IPS-18c (cell line): Measurements from ENCODE around the gene PTCD2.
"Not testable (repeated sequence)": the region's sequence is repeated elsewhere in the genome, so short reads cannot be mapped to it uniquely, and the experiment has no call there.

ENCODE experiments used
- H3K4me3 ChIP-seq: 2 replicates; pipeline ENCODE4 v1.7.0; 2013; ENCODE audit warnings: low read depth, mild to moderate bottlenecking, low read length, moderate library complexity; ENCODE audit not compliant: insufficient read depth
- H3K9me3 ChIP-seq: one replicate; pipeline ENCODE4 v1.6.1; 2013; ENCODE audit warnings: mild to moderate bottlenecking, low read length, moderate library complexity; ENCODE audit not compliant: control insufficient read depth, insufficient read depth

PTCD2 gene

GRCh38 chr5:72319435-72319975, 668 bp upstream of the PTCD2 start:
- H3K9me3 ChIP-seq = not testable (repeated sequence)
- H3K4me3 ChIP-seq = peak overlapping the region; percentile 97

GRCh38 chr5:72324189-72324825, 4.1 kb downstream of the PTCD2 start:
- H3K9me3 ChIP-seq = no peaks in the 10 kb centered on the region
- no peak overlapping the region for H3K4me3 ChIP-seq

DNA sequence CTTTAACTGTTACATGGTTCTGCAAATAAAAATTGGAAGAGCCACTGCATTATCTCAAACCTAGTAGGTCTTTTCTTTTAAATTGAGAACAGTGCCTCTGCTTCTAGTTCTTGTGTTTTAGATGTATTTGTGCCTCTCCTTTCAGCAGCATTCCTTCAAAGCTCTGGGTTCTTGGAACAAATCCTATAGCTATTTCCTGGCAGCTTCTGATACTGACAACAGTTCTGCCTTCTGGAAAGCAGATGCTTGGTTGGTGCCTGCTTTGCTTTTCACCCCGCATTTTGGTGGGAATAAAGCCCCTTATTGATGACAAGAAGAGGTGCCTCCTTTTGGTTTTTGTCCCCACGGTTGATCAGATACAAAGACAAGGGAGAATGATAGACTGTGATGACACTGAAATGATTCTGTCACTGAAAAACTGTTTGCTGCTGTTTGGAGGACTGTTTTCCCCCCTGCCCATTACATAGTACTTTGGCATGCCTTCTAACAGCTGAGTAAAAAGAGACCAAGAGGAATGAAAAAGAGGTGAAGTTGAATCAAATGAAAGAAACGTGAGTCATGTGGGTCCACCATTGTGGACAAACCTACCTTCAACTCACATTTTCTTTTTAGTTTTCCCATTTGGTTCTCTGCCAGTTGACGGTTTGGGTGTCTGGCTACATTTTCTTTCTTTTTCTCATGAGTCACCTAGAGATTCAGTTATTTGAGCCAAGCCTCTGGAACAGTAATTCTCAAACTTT, 5.6 kb downstream of the PTCD2 start:
- Histone ChIP-seq H3K4me3 (no peak overlapping the region), H3K9me3 (no peaks in the 10 kb centered on the region)

- Histone ChIP-seq H3K4me3 (no peak overlapping the region), H3K9me3 (no peaks in the 10 kb centered on the region)
These were observed 6.1 kb downstream of the PTCD2 start for GRCh38 chr5:72326306-72326649.

DNA sequence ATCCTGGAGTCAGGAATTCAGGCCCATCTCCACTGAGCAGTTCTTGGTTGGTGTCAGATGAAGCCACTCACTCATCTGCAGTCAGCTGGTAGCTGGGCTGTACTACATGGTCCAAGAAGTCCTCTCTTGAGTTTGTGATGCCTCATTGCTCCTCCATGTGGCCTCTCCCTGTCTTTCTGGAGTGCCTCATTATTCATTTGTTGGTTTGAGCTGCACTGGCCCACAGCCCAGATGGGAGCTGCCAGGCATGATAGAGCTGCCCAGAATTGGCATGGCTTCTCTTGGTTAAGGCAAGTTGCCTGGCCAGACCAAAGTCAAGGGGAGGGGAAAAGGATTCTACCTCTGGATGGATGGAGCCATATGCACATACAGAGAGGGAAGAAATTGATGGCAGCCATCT, 8.0 kb downstream of the PTCD2 start:
- H3K9me3 ChIP-seq = no peaks in the 10 kb centered on the region
- no peak overlapping the region for H3K4me3 ChIP-seq

- no peaks in the 10 kb centered on the region for H3K9me3 ChIP-seq
- no peak overlapping the region for H3K4me3 ChIP-seq
These were observed 10.5 kb downstream of the PTCD2 start for GRCh38 chr5:72330712-72331111.

GRCh38 chr5:72337159-72337558, 17.0 kb downstream of the PTCD2 start:
- Histone ChIP-seq H3K4me3 (no peak overlapping the region), H3K9me3 (no peaks in the 10 kb centered on the region)

DNA sequence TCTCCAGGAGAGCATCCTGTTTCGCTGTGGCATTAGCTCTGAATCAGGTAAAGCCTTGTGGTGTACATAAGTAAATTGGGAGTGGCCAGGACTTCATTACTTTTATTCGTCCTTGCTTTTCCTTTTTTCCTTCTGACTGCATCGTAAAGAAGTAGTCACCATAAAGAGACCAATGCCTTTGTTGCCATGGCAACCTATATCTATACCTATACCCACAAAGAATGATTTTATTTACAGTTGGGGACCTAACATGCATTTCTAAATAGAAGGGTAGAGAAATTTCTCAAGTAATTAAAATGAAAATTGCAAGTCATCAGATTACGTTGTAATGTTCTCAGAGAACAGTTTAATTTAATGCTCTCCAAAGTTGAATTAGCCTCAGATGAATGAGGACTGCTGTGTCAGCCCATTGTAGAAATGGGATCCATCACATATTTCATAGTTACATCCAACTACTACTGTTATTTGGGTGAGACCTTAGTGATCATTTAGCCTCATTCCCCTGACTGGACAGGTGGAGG, 18.6 kb downstream of the PTCD2 start:
- H3K4me3 ChIP-seq = no peak overlapping the region
- H3K9me3 ChIP-seq = no peaks in the 10 kb centered on the region

- Histone ChIP-seq H3K9me3 (no peaks in the 10 kb centered on the region), H3K4me3 (no peak overlapping the region)
These were observed 26.2 kb downstream of the PTCD2 start for GRCh38 chr5:72346398-72346797.

GRCh38 chr5:72347801-72348308, 27.7 kb downstream of the PTCD2 start:
- no peak overlapping the region for H3K4me3 ChIP-seq

GRCh38 chr5:72351376-72351775, 31.2 kb downstream of the PTCD2 start:
- Histone ChIP-seq H3K9me3 (no peaks in the 10 kb centered on the region), H3K4me3 (no peak overlapping the region)

More at GRCh38 chr5:72347801-72348308, 27.7 kb downstream of the PTCD2 start:
- H3K9me3 ChIP-seq = no peaks in the 10 kb centered on the region

GRCh38 chr5:72352616-72353015, 32.4 kb downstream of the PTCD2 start:
- Histone ChIP-seq H3K4me3 (no peak overlapping the region), H3K9me3 (no peaks in the 10 kb centered on the region)

DNA sequence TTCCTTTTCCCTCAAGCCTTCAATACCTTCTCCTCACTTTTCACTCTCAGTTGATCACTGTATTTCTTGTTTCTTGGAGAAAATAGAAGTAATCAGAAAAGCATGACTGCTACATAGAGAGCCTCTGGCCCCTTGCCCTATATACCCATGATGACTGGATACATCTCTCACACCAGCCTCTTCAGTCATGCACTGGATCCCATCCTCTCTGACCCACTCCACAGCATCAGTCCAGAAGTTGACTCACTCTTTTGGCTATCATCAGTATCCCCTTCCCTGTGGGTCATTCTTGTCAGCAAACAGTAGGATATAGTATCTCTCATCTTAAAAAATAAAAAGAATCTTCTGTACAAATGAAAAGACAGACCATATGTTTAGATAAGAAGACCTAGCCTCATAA, 32.9 kb downstream of the PTCD2 start:
- Histone ChIP-seq H3K9me3 (no peaks in the 10 kb centered on the region), H3K4me3 (no peak overlapping the region)

DNA sequence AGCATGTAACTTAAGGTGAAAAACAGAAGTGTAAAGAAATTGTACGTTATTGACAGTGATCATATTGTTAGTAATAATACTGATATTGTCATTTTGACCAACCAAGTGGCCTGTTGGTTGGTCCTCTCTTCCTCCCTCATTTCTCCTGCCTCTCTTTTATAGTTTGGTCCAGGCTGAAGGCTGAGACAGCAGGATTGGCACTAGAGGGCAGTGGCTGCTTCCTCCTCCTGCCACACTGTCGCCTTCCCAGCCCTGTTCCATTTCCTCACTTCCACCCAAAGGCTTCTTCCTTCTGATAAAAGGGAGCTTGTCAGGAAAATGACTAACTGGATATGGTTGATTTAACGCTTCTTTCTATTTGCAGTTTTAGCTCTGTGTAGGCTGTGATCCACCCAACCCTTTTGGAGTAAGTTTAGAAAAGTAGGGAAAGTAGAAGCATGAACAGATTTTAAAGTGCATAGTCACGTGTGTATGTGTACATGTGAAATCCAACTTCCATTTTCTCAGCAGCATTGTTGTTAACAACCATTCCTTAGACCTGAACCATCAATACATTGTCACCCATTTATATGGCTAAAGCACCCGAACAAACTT, 35.6 kb downstream of the PTCD2 start:
- H3K4me3 ChIP-seq = no peak overlapping the region

GRCh38 chr5:72356361-72356760, 36.2 kb downstream of the PTCD2 start:
- Histone ChIP-seq H3K4me3 (no peak overlapping the region), H3K9me3 (no peaks in the 10 kb centered on the region)

More for the DNA sequence above, 35.6 kb downstream of the PTCD2 start:
- H3K9me3 ChIP-seq = no peaks in the 10 kb centered on the region

GRCh38 chr5:72358925-72359324, 38.8 kb downstream of the PTCD2 start:
- Histone ChIP-seq H3K9me3 (no peaks in the 10 kb centered on the region), H3K4me3 (no peak overlapping the region)

DNA sequence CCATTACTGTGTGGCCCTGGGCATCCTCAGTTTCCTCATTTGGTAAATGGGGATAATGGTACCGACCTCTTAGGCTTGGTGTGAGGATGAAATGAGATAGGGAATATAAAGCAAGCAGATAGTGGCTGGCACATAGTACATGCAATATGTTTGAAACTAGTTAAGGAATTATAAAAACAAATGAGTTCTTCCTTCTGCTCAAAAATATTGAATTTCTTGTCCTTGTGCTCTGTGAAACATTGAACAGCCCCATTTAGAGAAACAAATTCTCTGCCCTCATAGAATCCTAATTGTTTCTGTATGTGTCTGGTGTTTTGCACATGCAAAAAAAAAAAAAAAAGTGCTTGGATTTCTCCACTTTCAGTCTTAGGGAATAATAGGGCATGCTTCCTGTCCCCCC, 39.7 kb downstream of the PTCD2 start:
- H3K4me3 ChIP-seq = no peak overlapping the region
- no peaks in the 10 kb centered on the region for H3K9me3 ChIP-seq
